GM21717 (cell line): ENCODE data around the gene GTF3A.
A peak's percentile ranks its signal among the peaks of the same experiment; 100 is the strongest.

Experiments
- ATAC-seq: cut with Tn5 transposase; IDR thresholded peaks from one replicate; pipeline ENCODE4 v1.9.1; 2021; ENCODE audit warnings: mild to moderate bottlenecking, moderate library complexity; ENCODE audit not compliant: unreplicated experiment

Gene GTF3A

DNA sequence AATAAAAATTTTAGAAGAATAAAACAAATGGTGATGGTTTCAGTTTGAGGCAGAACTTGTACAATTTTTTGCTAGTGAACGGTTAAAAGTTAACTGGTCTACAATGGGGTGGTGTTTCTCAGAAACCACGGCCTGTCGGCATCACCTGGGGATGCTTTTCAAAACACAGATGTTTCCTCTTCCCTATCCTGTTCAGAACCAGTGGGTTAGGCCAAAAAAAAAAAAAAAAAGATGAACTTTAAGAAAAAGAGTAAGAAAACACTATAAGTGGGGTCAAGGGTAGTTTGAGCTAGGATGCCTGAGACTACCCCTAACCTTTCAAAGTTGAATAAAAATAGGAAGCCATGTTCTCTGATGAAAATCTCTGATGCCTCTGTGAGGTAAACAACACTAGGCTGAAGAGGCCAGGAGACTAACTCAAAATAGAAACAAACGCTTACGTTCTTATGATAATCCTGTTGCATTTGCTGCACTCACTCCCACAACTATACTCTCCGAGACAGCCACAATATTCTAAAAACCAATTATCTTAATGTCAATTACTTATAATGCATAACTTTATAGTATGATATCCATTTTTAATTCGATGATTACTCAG lies 22.7 kb downstream of the GTF3A start:
- no peak for ATAC-seq

DNA sequence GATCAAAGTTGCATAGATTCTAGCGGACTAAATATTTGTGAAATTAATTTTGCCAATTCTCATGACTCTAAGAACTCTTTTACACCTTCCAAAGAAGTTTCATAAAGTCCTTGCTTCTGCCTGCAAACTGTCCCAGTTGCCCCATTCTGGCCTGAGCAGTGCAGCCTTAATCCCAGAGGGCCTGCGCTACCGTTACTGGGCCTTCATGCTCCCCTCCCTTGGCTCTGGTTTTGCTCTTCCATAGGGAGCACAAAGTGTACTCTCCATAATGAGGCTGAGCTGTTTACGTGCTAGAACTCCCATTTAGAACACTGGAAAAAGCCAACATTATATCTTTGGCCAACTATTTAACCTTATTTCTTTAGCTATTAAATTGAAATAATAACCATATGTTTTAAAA lies 23.9 kb downstream of the GTF3A start:
- ATAC-seq, result no peak

DNA sequence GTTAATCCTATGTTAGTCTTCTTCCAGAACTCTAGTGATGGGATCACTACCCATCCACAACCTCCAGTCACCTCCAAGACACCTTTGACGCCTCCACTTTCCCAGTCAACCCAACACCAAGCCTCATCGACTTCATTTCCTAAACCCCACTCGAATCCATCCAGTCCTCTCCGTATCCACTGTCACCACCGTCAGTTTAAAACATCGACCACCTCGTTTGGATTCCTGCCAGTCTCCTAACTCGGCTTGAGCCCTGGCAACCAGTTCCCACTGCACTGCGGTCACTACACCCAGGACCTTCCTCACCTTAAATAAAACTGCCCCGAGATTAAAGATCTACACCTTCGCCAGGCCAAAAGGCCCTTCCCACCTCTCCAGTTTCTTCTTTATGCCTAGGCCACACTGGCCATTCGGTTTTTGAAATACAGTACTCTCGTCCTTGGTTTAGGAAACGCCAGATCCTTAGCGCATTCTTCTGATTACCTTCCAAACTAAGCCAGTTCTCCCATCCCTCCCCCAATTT lies 24.7 kb downstream of the GTF3A start:
- ATAC-seq, result no peak

DNA sequence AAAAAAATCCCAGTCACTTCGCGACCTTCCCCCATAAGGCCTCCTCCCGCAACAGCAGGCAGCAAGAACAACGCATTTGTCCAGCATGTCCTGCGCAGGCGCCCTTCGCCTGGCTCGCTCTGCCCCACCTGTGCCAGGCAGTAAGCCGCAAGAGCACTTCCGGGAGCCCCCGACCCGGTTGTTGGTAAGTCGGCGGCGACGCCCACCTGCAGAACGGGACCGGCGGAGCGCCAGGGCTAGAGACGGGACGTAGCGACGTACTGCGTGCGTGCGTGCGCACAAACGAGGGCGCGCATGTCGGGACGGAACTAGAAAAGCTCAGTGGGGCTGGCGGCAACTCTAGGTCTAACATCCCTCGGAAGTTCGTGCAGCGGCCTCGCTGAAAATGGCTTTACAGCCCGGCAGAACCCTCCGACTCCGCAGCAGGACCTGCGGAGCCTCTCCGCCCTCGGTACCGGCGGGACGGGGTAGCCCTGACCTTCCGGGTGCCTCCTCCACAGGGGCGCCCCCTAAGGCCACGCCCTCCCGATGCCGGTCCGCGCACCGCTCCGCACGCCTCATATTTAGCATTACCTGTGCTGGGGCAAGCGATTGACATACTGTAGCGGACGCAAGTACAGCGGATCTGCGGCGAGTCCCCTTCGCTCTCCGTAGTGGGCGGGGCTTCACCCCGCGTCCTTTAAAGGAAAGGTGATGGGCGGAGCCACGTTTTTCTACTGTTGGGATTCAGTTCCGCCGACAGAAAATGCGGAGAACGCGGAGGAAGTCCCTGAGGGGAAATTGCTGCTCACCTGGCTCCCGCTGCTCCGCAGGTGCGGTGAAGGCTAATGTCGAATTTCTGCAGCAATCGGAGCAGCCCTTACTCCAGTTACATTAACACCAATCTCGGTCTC lies 25.8 kb downstream of the GTF3A start, which contains the start of gene MTIF3:
TSS of gene MTIF3 (minus strand) at position 629 of the 893 bp plus-strand sequence. CDS start 10,116 bp downstream, outside the sequence.
- ATAC-seq, result peak; percentile 82

DNA sequence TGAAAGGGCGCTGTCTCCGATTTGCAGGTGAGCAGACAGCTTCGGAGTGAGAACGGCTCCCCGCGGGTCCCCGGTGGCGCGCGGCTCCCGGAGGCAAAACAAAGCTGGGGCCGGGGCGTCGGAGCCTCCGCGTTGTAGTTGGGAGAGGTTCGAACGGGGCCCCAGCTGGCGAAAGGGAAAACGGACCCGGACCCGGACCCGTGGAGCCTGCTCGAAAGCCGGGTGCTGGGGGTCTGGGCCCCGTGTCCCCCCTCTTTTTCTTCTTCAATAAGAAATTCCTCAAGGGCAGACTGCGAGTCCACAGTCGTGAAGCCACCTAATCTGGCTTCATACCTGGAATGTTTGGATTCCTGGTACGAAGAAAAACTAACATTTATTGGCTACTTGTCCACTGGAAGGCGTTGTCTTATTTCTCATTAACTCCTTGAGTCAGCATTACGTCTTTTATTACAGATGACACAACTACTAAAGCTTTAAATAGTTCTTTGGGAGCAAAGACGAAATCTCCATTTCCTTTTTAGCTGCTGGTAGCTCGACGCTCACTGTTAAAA lies 26.6 kb downstream of the GTF3A start:
- no peak for ATAC-seq

DNA sequence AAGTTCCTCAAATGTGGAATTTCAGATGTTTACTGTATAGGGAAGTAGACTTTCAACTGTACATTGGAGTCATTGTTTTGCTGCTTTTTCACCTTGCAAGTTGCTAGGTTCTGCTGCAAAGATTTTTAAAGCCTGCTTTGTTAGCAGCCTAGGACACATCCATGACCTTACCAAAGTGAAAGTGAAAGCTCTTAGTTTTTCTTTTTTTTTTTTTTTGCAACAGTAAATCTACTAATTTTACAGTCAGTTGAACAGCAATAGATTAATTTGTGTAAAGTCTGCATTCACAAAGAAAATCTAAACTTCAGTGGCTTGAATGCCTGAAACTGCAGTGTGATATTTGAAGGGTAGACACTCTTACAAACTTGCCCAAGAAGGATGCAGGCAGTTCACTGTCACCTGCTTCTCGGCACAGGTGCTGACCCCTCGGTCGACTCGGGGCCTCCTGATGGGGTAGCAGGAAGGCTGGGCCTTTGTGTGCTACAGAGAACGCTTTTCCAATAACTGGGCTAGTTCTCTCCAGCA lies 31.0 kb downstream of the GTF3A start:
- ATAC-seq, result no peak

DNA sequence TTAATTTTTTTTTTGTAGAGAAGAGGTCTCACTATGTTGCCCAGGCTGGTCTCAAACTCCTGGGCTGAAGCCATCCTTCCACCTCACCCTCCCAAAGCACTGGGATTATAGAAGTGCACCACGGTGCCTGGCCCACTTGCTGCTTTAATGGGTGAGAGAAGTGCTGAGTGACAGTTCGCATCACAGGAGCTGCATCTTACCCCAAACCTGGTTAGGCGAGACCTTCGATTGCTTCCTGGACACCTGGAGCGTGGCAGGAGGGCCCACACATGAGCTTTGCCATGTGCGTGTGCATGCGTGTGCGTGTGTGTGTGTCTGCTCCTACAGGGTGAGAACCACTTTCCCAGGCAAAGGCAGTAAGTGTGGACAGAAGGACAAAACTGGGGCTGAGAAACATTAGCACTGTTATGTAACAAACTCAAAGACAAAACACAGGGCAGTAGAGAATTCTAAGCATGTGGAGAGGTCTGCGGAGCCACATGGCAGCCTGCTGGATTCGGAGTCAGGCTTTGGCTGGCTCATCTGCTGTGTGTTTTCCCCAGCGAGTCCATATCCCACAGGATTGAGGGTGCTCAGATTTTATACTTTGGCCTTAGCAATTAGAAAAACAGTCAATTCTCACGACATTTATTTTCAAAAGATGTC lies 37.6 kb downstream of the GTF3A start:
- no peak for ATAC-seq

DNA sequence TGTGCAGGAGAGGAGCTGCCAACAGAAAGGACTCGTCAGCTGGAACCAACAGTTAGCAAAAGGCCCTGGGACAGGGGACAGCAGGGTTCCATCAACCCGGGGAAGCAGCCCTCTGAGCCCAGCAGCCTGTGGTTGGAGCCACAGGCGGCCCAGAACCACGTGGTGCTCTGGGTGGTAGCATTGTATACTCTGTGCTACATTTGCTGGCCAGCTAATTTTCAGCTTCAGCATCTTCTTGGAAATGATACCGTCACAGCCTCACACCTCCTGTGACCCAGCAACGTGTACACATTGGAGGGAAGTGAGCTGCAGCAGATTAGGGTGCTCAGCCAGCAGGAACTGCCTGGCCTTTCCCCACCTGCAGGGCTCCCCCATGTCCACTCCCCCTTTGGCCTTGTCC lies 39.1 kb downstream of the GTF3A start:
- no peak for ATAC-seq

DNA sequence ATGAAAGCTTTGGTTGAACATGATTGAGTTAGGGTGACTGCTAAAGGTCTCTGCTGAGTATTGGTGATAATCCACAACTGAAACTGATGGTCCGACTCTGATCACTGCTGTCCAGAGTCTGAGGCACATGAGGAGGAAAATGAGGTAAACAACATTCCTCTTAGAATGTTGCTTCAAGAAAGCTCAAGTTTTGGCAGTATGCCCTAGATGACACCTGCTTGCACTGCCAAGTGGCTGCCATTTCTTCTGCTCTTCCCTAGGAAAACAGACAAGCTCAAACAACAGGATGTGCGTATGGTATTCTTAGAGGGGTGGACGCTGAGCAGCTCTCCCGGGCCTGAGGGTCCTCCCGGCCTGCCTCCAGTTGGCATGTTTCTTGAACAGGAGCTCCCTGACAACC lies 41.2 kb downstream of the GTF3A start:
- no peak for ATAC-seq

DNA sequence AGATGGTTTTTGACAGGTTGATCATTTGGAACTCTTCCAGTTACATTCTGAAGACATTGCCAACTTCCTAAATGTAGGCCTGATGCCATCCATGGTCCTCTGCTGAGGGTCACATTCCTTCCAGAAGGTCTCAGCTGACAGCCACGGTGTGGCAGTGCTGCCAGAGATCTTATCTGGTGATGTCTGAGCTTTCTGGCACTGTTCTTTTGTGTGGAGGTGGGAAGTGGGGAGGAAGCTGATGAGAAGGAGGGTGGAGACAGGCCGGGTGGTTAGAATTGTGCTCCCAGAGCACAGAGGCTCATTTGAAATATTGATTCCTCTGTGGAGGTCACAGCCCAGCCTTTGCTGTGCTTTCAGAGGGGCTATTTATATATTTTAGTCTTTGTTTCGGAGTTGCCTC lies 42.1 kb downstream of the GTF3A start:
- no peak for ATAC-seq

DNA sequence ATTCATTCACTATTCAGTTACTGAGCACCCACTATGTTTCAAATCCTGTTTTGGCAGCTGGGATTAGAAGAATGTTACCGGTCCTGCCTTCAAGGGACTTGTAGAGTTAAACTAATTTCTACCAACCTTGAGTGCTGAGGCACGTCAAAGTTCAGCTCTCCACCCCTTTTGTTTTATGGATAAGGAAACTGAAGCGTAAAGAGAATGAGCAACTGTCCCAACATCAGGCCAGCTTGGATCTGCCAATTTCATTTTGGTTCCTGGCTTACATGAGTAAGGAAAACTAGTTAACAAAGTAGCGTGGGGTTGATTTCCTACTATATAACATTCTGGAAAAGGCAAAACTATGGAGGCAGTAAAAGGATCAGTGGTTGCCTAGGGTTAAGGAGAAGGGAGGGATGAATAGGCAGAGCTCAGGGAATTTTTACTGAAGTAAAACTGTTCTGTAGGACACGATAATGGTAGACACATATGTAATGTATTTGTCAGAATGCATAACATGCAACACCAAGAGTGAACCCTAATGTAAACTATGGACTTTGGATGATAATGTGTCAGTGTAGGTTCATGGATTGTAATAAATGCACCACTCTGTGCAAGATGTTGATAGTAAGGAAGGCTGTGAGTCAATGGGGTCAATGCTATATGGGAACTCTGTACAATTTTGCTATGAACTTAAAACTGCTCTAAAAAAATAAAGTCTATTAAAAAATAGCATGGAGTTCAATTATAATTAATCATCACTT lies 45.8 kb downstream of the GTF3A start:
- ATAC-seq, result no peak

DNA sequence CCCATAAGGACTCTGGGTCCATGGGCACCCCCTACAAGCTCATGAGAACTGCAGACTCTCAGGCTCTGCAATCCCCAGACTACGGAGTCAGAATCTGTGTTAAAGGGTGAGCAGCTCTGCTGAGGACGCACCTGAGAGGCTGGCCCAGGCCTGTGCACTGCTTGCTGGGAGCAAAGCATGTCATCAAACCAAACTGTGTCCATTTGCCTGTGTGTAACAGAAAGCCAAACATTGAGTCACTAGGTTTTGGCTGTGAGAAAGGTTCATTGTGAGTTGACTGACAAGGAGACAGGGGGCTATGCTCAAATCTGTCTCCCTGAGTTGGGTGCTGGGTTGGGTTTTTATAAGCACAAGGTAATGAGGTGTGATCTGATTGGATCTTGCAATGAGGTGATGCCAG lies 48.0 kb downstream of the GTF3A start:
- ATAC-seq, result no peak

DNA sequence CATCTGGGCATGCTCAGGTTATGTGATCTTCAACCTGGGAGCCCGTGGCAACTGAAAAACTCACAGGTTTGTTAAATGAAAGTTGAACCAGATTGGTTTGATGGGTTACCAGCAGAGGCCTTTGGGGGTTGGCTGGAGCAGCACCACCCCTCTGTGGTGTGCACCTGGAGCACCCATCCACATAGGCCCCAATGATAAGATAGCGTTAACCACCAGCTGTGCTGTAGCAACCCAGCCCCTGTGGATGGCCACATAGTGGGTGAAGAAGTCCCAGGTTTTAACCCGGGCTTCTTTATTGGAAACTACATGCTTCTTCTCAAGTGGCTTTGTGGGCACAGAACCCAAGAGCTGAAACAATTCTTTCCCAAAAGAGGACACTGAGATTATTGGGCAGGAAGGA lies 48.5 kb downstream of the GTF3A start:
- no peak for ATAC-seq

DNA sequence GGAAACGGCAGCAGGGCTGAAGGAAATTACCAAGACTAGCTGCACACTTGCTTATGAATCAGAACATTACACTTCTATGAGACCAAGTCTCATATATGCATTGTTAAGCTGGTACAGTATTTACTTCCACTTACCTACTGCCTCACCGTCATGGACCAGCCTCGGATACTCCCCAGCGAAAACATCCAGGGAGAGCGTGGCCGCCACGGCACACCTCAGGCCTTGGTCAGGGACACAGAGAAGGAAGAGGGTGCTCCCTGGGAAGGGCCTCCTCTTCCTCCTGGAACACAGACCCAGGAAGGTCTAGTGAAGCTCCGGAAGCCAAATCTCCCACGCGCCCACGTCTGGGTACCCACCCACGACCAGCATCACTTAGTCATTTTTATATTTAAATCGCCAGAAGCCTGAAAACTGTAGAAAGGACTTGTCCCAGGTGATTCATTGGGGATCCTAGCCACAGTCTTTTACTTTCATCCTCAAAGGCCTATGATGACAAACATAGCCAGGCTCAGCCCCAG lies 50.4 kb downstream of the GTF3A start:
- ATAC-seq, result no peak

DNA sequence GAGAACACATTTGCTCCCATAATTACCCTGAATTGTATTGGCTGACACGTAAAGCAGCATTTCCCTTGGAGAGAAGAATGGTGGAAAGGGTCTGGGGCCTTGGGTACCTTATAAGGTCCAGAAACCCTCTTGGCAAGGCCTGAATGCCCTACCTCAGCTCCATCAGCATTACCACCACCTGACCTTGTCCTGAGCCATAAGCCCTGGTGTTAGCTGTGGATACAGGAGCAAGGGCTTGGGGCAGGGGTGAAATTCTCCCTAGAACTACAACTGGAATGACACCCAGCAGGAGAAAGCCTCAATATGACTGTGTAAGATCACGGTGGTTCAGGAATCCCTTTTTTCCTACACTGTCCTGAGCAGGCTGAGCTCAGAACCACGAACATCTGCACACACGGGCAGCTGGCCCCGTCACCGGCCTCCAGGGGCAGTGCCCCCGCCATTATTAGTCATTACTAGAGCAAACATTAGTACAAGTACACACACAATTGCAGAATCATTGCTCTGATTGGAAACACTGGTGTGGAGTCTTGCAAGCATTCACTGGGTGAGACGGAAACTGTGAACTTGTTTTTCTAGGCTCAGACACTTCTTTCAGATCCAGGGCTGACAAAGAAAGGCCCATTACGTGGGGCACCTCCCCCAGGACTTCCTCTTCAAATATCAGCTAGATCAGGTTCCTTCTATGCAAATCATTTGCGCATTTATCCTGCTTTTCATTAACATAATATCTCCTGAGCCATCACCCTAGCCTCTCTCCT lies 52.7 kb downstream of the GTF3A start:
- peak; percentile 56 for ATAC-seq

DNA sequence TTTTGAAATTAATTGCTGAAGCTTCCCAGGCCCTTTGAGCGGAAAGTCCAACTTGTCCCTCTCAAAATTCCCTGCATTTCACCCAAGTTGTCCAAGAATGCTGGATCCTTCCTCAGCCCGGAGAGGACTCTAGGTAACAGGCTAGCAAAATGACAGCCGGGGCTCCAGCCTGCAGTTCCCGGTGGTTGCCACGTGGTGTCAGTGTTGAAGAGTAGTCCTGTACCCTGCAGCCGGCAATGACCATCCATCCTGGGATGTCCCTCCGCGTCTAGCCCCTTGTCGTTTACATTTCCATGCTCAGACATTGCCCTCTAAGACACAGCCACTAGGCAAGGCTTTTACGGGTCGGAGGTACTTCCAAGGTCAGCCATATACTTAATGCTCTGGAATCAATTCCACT lies 57.3 kb downstream of the GTF3A start:
- no peak for ATAC-seq

DNA sequence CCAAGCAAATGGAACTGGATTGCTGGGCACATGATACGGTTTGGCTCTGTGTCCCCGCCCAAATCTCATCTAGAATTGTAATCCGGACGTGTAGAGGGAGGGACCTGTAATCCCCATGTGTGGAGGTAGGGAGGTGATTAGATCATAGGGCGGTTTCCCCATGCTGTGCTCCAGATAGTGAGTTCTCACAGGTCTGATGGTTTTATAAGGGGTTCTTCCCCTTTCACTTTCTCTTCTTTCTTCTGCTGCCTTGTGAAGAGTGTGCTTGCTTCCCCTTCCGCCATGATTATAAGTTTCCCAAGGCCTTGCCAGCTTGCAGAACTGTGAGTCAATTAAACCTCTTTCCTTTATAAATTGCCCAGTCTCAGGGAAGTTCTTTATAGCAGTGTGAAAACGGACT lies 58.6 kb downstream of the GTF3A start:
- peak; percentile 93 for ATAC-seq

DNA sequence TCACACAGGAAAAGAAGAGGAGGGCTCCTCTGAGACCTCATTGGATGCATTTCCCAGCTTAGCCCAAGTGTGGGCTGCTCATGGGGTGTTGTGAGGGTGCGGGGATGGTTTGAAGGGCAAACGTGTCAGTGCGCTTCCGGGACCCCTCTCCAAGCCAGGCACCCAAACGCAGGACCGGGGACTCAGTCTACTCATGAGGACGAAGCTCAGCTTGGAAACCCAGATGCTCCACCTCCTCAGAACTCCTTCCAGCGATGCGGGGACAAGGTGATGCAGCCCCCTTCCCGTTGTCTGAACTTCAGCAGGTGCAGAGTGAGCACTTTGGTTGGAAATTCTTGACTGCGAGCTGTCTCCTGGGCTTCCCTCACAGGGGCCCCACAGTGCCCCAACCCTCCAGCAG lies 59.0 kb downstream of the GTF3A start:
- peak; percentile 11 for ATAC-seq
